ENCODE data around the gene LRRIQ1. TPM values are rescaled to one million over a fixed set of nuclear protein-coding genes. Genes with fewer than 3 reads are reported as not detected.

LRRIQ1 gene
- total and polyA plus RNA-seq, 2 of the 4 experiments (the other 2 are of a cell fraction) = under 0.01 to 0.05 TPM

- Histone ChIP-seq H2BK20ac (ENCODE audit: low read depth, low read length) (no peak overlapping the region), H3K9ac (ENCODE audit: low read depth, low read length) (no peak overlapping the region), H4K5ac (ENCODE audit: low read depth, low read length) (no peak overlapping the region), H2BK120ac (ENCODE audit: low read depth, low read length) (no peak overlapping the region), H3K27me3 (ENCODE audit: control insufficient read depth, insufficient read depth, low read length) (no peaks in the 10 kb centered on the region), H3K9me3 (ENCODE audit: control insufficient read depth, insufficient read depth, low read length) (no peaks in the 10 kb centered on the region), H2BK5ac (ENCODE audit: low read depth, low read length, poor library complexity, severe bottlenecking) (no peak overlapping the region), H3K56ac (ENCODE audit: extremely low read depth, insufficient read depth, low read length) (no peak overlapping the region), H3K79me1 (ENCODE audit: low read depth in 1 of 2, low read length in 2 of 2) (no peaks in the 10 kb centered on the region), H3K4me1 (ENCODE audit: control insufficient read depth, insufficient read depth, low read length) (no peaks in the 10 kb centered on the region), H2AK5ac (ENCODE audit: low read depth, low read length) (no peak overlapping the region), H3K4me2 (ENCODE audit: low read depth, low read length) (no peak overlapping the region), H4K91ac (ENCODE audit: insufficient read depth, low read depth, low read length) (no peak overlapping the region), H3K14ac (replicated peaks; ENCODE audit: low read depth, low read length) (no peak overlapping the region), H4K8ac (ENCODE audit: low read depth in 2 of 2, low read length in 2 of 2) (no peak overlapping the region), H2AFZ (replicated peaks; ENCODE audit: low read length, poor library complexity) (no peak overlapping the region), H3K18ac (ENCODE audit: low read depth, low read length) (no peak overlapping the region), H4K20me1 (ENCODE audit: insufficient read depth, low read length) (no peaks in the 10 kb centered on the region), H3K23ac (ENCODE audit: low read depth, low read length) (no peak overlapping the region), H2BK15ac (ENCODE audit: low read depth, low read length) (no peak overlapping the region), H3K36me3 (ENCODE audit: control insufficient read depth, insufficient read depth, low read length) (no peaks in the 10 kb centered on the region), H2AK9ac (replicated peaks; ENCODE audit: low read depth, low read length, poor library complexity) (no peak overlapping the region), H3K4me3 (ENCODE audit: insufficient read depth, low read depth, low read length) (no peak overlapping the region), H3K27ac (ENCODE audit: insufficient read depth, low read length) (no peak overlapping the region), H3K9me1 (ENCODE audit: insufficient read depth, low read length) (no peaks in the 10 kb centered on the region), H3K4ac (ENCODE audit: low read depth, low read length) (no peak overlapping the region)
- intact Hi-C loops (cut with micrococcal nuclease) = no loop called here
- POLR2A ChIA-PET (ENCODE audit: unreplicated experiment) = no interaction called here
- CTCF ChIA-PET = no interaction called here
- ATAC-seq (ENCODE audit: low read depth) (no peak), DNase-seq (no peak)
- in situ Hi-C loops (cut with MboI; ENCODE audit: low sequenced_read_pairs) = no loop called here
- dilution Hi-C loops (cut with HindIII; ENCODE audit: low sequenced_read_pairs, unreplicated experiment) = no loop called here
- WGBS, 2 experiments (ENCODE audit: extremely low coverage in 2 of 2, insufficient read length in 1 of 2) = 86% methylated on average over 1 of the region's 3 CpGs; no CpG with 5 or more reads in 1 of the 2 experiments
- TF ChIP-seq CHD1 (IDR thresholded peaks at IDR 0.05; ENCODE audit: low read depth, low read length) (no peak), POLR2A (IDR thresholded peaks at IDR 0.05; ENCODE audit: low read depth, low read length) (no peak), MAFK (IDR thresholded peaks at IDR 0.05; ENCODE audit: low read depth, low read length) (no peak), ELK1 (IDR thresholded peaks at IDR 0.05; ENCODE audit: borderline replicate concordance, low read depth, low read length) (no peak), MAZ (IDR thresholded peaks at IDR 0.05; ENCODE audit: borderline replicate concordance, low read depth, low read length) (no peak), RCOR1 (IDR thresholded peaks at IDR 0.05; ENCODE audit: insufficient replicate concordance, low read length) (no peak), NFE2L2 (IDR thresholded peaks at IDR 0.05; ENCODE audit: low read depth, low read length) (no peak)
- BruUV-seq (replicated peaks) = no TSS peak
Measured at GRCh38 chr12:85157035-85157603, 121.0 kb downstream of the LRRIQ1 start.
